BJ (cell line): ENCODE results near the gene HOMER1. TPM values are rescaled to one million over a fixed set of nuclear protein-coding genes. Genes with fewer than 3 reads are reported as not detected.

Experiments used
- CTCF ChIA-PET: fragments of 350-600 bp; formaldehyde crosslinking; extraction: SDS; loops from one replicate; lab custom pipeline; 2021; ENCODE audit warnings: antibody characterized with exemption, inconsistent platforms; lab: Yijun Ruan, JAX
- POLR2A ChIA-PET: fragments of 300-600 bp; sonication (Branson Sonifier 250); formaldehyde crosslinking; extraction: SDS; loops from one replicate; lab custom pipeline; 2021; ENCODE audit warnings: antibody characterized with exemption; lab: Charles Lee
- DNase-seq: peaks from one replicate; pipeline ENCODE4 v3.0.0-alpha.2; 2011; ENCODE audit warnings: low read depth
- H3K27me3 ChIP-seq: 2 replicates; pipeline ENCODE4 v1.6.0; 2011; ENCODE audit warnings: low read length; ENCODE audit not compliant: control insufficient read depth, insufficient read depth
- H3K36me3 ChIP-seq: 2 replicates; pipeline ENCODE4 v1.5.1; 2011; ENCODE audit warnings: low read length; ENCODE audit not compliant: control insufficient read depth, insufficient read depth
- H3K4me3 ChIP-seq: 2 replicates; pipeline ENCODE4 v1.5.1; 2011; ENCODE audit warnings: low read depth, mild to moderate bottlenecking, control low read depth, low read length
- polyA plus RNA-seq: library from polyadenylated mRNA; depleted of rRNA; stranded (reverse); fragments of >200 nt; gene quantifications from 2 replicates; pipeline ENCODE4 v1.2.3, GENCODE V29; 2011
- TF ChIP-seq, protein P1 (sequence below): IDR thresholded peaks from 2 replicates; pipeline ENCODE4 v1.5.1; 2011; ENCODE audit warnings: low read depth, mild to moderate bottlenecking, control low read depth, inconsistent platforms, low read length, moderate library complexity; ENCODE audit not compliant: insufficient read depth

Gene HOMER1
- polyA plus RNA-seq, 1 experiment = 1.2 TPM

GRCh38 chr5:79509244-79509885 lies 4.6 kb downstream of the HOMER1 start:
- H3K27me3 ChIP-seq = no peaks in the 10 kb centered on the region
- ChIA-PET CTCF (interaction anchor here (0.6 to 1.0 kb wide), 4 partner anchors 9 to 484 kb away, joined by 3 read pairs; no protein-coding TSS in a partner anchor), POLR2A (interaction anchor here (0.6 kb wide), 1 partner anchor 10 kb away, joined by 7 read pairs; no protein-coding TSS in a partner anchor)
- H3K4me3 ChIP-seq = no peak overlapping the region
- DNase-seq = no peak
- TF ChIP-seq, protein P1, sequence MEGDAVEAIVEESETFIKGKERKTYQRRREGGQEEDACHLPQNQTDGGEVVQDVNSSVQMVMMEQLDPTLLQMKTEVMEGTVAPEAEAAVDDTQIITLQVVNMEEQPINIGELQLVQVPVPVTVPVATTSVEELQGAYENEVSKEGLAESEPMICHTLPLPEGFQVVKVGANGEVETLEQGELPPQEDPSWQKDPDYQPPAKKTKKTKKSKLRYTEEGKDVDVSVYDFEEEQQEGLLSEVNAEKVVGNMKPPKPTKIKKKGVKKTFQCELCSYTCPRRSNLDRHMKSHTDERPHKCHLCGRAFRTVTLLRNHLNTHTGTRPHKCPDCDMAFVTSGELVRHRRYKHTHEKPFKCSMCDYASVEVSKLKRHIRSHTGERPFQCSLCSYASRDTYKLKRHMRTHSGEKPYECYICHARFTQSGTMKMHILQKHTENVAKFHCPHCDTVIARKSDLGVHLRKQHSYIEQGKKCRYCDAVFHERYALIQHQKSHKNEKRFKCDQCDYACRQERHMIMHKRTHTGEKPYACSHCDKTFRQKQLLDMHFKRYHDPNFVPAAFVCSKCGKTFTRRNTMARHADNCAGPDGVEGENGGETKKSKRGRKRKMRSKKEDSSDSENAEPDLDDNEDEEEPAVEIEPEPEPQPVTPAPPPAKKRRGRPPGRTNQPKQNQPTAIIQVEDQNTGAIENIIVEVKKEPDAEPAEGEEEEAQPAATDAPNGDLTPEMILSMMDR = no peak
- H3K36me3 ChIP-seq = no peaks in the 10 kb centered on the region

GRCh38 chr5:79508794-79509193 lies 5.1 kb downstream of the HOMER1 start:
- Histone ChIP-seq H3K36me3 (no peaks in the 10 kb centered on the region), H3K4me3 (no peak overlapping the region), H3K27me3 (no peaks in the 10 kb centered on the region)
- TF ChIP-seq, protein P1 = no peak
- ChIA-PET POLR2A (interaction anchor here (0.6 kb wide), 1 partner anchor 9 kb away, joined by 7 read pairs; no protein-coding TSS in a partner anchor), CTCF (interaction anchor here (0.6 to 0.7 kb wide), 3 partner anchors 9 to 300 kb away, joined by 3 read pairs; no protein-coding TSS in a partner anchor)
- DNase-seq = no peak

DNA sequence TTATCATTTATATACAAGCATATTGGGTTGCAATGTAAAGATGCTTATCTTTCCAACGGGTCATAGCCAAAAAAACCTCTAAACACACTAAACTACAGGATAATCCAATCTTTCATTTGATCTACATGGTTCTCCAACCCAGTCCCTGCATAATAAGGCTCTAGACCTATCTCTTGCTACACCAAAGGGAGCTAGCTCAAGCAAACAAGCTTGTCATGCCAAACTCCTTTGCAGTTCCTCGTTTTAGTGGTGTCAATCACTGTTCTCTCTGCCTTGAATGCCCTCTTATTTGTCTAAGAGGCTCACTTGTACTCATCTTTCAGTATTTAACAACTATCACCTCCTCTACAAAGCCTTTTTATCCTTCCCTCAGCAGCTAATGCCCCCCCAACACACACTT lies 5.6 kb downstream of the HOMER1 start:
- no peak for DNase-seq
- Histone ChIP-seq H3K4me3 (no peak overlapping the region), H3K36me3 (no peaks in the 10 kb centered on the region), H3K27me3 (no peaks in the 10 kb centered on the region)
- ChIA-PET CTCF (interaction anchor here (0.6 kb wide), 1 partner anchor 273 kb away, joined by 3 read pairs; no protein-coding TSS in a partner anchor), POLR2A (no interaction called here)
- TF ChIP-seq, protein P1 = no peak

DNA sequence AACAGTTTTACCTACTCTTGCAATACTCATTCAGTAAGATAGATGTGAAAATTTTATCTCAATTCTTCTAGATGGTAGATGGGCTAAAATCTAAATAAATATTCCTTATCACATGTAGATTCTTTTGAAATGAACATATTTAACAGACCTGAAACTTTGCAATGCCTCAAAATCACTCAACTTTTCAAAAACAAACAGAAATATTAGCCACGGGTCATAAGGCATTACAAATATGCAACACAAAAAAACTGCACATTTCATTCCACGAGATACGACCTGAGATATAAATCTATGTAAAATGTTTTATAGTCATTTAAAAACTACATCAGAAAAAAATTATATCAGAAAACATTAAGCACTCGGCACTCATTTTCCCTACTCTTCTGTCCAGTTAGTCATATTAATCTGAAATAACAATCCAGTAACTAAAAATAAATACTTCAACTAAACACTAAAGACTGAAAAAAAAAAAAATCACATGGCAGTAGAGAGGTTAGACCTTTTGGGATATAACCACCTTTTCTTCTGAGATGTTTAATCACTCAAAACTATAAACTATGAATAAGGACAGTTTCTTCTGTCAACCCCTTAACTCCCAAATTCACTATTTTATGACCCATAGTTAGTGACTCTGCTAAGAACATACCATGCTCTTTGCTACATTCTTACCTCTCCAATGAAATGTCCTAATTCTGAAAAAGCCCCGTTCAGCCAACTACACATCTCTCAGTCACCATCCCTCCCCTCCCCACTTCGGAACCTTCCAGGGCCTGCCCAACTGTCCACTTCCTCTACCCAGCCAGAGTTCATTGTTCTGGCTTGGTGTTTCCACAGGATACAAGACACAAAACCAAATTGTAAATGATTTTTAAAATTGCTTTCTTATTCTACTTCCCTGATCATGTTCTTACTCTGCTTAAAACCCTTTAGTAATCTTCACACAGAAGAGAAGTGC lies 6.4 kb downstream of the HOMER1 start:
- CTCF ChIA-PET = no interaction called here
- H3K36me3 ChIP-seq = no peaks in the 10 kb centered on the region
- H3K4me3 ChIP-seq = no peak overlapping the region
- TF ChIP-seq, protein P1 = no peak
- POLR2A ChIA-PET = no interaction called here
- H3K27me3 ChIP-seq = no peaks in the 10 kb centered on the region
- no peak for DNase-seq

- H3K4me3 ChIP-seq = no peak overlapping the region
- POLR2A ChIA-PET = no interaction called here
- H3K36me3 ChIP-seq = no peaks in the 10 kb centered on the region
- CTCF ChIA-PET = interaction anchor here (1.9 kb wide), 1 partner anchor 372 kb away, joined by 4 read pairs; no protein-coding TSS in a partner anchor
- H3K27me3 ChIP-seq = no peaks in the 10 kb centered on the region
- DNase-seq = no peak
- TF ChIP-seq, protein P1 = no peak
These were observed 8.8 kb downstream of the HOMER1 start for GRCh38 chr5:79505138-79505537.
